Nephron progenitor cell (in vitro differentiated cells): ENCODE results near the gene ZBTB7A.

Source experiments
- DNase-seq: peaks from one replicate; pipeline ENCODE4 v3.0.0; 2021
- H3K27ac Mint-ChIP-seq: 2 replicates; pipeline ENCODE4 v1.8.0; 2021; ENCODE audit warnings: mild to moderate bottlenecking, moderate library complexity, mixed read lengths
- H3K27me3 Mint-ChIP-seq: 2 replicates; pipeline ENCODE4 v1.8.0; 2021; ENCODE audit warnings: mild to moderate bottlenecking, low read depth, mixed read lengths; ENCODE audit not compliant: poor library complexity
- H3K36me3 Mint-ChIP-seq: 2 replicates; pipeline ENCODE4 v1.8.0; 2021; ENCODE audit warnings: low read depth, mixed read lengths
- H3K4me1 Mint-ChIP-seq: 2 replicates; pipeline ENCODE4 v1.8.0; 2021; ENCODE audit warnings: mixed read lengths
- H3K4me3 Mint-ChIP-seq: 2 replicates; pipeline ENCODE4 v1.8.0; 2021; ENCODE audit warnings: mild to moderate bottlenecking, moderate library complexity, mixed read lengths
- H3K9me3 Mint-ChIP-seq: 2 replicates; pipeline ENCODE4 v1.8.0; 2021; ENCODE audit warnings: mild to moderate bottlenecking, moderate library complexity, mixed read lengths
- TF ChIP-seq, protein P1 (sequence below): fragments of 200-600 bp; sonication (generic); IDR thresholded peaks from 2 replicates; pipeline ENCODE4 v1.5.0; 2021; ENCODE audit warnings: antibody characterized with exemption

Gene ZBTB7A

DNA sequence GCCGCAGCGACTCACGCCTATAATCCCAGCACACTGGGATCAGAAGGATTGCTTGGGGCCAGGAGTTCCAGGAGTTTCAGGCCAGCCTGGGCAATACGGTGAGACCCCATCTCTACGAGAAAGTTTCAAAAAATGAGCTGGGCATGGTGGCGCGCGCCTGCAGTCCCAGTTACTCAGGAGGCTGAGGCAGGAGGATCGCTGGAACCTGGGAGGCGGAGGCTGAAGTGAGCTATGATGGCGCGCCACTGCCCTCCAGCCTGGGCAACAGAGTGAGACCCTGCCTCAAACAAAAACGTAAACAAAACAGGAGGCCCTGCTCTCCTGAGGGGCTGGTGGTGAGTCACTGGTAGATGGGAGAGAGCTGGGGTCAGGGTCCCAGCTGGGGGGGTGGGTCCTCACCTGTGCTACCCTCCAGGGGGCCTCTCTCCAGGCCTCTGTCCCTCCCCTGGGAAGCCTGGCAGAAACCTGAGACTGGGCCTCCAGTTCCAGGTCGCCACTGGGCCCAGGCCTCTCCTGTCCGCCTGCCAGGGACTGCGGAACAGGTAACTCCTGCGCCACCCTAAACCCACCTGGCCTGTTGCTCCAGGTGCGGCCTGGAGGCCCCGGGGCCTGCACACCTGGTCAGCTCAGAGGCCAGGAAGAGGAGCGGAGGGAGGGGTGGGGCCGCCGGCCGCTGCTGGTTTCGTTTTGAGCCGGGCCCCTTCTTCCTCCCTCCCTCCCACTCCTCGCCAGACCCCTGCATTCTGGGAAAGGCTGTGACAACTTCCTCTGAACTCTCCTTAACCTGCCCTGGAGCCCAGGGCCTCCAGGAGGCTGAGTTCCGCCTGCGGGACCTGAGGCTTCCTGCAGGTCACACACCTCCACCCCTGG, 17.2 kb upstream of the ZBTB7A start:
- no peak overlapping the region for H3K27ac Mint-ChIP-seq
- H3K9me3 Mint-ChIP-seq: no peaks in the 10 kb centered on the region
- TF ChIP-seq, protein P1, sequence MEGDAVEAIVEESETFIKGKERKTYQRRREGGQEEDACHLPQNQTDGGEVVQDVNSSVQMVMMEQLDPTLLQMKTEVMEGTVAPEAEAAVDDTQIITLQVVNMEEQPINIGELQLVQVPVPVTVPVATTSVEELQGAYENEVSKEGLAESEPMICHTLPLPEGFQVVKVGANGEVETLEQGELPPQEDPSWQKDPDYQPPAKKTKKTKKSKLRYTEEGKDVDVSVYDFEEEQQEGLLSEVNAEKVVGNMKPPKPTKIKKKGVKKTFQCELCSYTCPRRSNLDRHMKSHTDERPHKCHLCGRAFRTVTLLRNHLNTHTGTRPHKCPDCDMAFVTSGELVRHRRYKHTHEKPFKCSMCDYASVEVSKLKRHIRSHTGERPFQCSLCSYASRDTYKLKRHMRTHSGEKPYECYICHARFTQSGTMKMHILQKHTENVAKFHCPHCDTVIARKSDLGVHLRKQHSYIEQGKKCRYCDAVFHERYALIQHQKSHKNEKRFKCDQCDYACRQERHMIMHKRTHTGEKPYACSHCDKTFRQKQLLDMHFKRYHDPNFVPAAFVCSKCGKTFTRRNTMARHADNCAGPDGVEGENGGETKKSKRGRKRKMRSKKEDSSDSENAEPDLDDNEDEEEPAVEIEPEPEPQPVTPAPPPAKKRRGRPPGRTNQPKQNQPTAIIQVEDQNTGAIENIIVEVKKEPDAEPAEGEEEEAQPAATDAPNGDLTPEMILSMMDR: no peak
- H3K36me3 Mint-ChIP-seq: no peaks in the 10 kb centered on the region
- H3K27me3 Mint-ChIP-seq: peaks cover 6% of the 10 kb centered on the region
- no peak overlapping the region for H3K4me3 Mint-ChIP-seq
- no peak for DNase-seq
- H3K4me1 Mint-ChIP-seq: peaks cover 20% of the 10 kb centered on the region

DNA sequence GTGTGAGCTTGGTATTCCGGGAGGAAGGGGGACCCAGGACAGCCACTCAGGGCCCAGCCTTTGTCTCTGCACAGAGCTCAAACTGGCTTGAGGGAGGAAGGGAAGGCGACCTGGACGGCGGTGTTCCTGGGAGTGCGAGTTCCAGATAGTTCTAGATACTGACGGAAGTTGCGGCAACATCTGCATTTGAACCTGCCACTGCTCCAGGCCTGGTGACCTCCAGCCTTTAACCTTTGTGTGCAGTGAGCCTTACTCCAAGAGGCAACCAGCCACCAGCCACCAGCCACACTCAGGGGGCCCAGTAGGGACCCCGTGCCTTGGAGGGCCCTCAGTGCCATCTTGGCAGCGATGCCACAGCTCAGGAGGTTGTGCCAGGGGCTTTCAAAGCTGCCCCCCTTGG, 15.5 kb upstream of the ZBTB7A start:
- no peak for DNase-seq
- Mint-ChIP-seq H3K27me3 (peaks cover 12% of the 10 kb centered on the region), H3K36me3 (no peaks in the 10 kb centered on the region), H3K27ac (no peak overlapping the region), H3K4me3 (no peak overlapping the region), H3K9me3 (no peaks in the 10 kb centered on the region), H3K4me1 (peaks cover 33% of the 10 kb centered on the region)
- TF ChIP-seq, protein P1: no peak

DNA sequence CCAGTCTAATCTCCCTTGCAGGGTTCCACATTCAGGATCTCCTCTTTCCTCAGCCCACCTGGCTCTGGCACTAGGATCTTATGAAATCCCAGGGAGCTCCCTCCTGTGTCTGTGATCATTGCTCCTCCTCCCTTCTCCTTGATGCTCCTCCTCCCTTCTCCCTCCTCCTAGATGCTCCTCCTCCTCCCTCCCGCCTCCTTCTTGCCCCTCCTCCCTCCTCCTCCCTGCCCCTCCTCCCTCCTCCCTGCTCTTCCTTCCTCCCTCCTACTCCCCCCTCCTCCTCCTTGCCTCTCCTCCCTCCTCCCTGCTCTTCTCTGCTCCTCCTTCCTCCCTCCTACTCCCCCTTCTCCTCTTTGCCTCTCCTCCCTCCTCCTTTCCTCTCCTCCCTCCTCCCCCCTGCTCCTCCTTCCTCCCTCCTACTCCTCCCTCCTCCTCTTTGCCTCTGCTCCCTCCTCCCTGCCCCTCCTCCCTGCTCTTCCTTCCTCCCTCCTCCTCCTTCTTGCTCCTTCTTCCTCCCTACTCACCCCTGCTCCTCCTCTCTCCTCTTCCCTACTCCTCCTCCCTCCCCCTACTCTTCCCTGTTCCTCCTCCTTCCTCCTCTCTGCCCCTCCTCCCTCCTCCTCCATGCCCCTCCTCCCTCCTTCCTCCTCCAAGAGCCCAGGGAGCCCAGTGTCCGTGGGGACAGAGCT, 14.9 kb upstream of the ZBTB7A start:
- H3K36me3 Mint-ChIP-seq: no peaks in the 10 kb centered on the region
- no peak overlapping the region for H3K4me3 Mint-ChIP-seq
- TF ChIP-seq, protein P1: no peak
- H3K27me3 Mint-ChIP-seq: peaks cover 12% of the 10 kb centered on the region
- H3K4me1 Mint-ChIP-seq: peaks cover 34% of the 10 kb centered on the region
- DNase-seq: no peak
- no peaks in the 10 kb centered on the region for H3K9me3 Mint-ChIP-seq
- no peak overlapping the region for H3K27ac Mint-ChIP-seq

DNA sequence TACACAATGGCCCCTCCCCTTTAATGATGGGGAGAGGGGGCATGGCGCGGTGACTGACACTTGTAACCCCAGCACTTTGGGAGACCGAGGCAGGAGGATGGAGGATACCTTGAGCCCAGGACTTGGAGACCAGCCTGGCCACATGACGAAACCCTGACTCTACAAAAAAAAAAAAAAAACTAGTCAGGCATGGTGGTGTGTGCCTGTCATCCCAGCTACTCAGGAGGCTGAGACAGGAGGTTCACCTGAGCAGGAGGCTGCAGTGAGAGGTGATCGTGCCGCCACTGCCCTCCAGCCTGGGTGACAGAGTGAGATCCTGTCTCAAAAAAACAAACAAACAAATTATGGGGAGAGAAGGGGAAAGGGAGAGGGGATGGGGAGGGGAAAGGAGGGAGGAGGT, 13.8 kb upstream of the ZBTB7A start:
- TF ChIP-seq, protein P1: no peak
- Mint-ChIP-seq H3K9me3 (no peaks in the 10 kb centered on the region), H3K4me3 (no peak overlapping the region), H3K27ac (no peak overlapping the region), H3K4me1 (peaks cover 28% of the 10 kb centered on the region), H3K27me3 (peaks cover 12% of the 10 kb centered on the region), H3K36me3 (no peaks in the 10 kb centered on the region)
- DNase-seq: no peak

DNA sequence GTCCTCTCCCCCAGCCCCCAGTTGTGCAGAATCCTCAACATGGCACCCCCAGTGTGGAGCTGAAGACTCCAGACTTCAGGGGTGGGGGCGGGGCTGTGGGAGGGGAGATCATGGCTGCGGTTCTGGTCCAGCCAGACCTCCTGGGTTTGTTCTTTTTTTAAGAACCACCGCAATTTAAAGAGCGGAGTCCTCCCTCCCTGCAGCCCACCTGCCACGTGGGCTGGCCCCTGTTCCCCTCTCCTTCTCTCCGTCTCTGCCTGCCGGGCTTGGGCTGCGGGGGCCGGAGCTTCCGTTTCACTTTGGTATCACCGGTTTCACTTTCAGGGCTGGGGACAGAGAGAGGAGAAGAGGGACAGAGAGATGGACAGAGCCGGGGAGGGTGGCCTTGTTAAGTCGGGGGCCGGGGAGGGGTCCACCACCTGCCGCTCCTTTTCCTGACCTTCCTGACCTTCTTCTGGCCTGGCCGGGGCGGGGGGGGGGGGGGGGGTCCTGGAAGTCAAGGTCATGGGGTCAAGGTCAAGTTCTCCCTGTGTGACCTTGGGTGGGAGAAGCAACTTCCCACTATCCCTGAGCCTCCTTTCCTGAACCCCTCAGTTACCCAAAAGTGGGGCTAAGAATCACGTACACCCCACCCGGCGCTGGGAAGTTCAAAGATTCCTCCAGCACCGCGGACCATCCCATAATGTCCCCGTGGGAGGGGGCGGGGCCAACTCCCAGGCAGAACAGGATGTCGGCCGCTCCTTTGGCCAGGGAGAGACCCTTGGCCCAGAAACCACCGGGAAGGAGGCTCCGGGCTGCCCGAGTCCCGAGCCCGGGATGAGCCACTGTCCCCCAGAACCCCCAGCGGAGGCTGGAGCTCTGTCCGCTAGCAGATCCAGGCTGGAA, 11.3 kb upstream of the ZBTB7A start:
- Mint-ChIP-seq H3K27ac (no peak overlapping the region), H3K36me3 (no peaks in the 10 kb centered on the region), H3K27me3 (peaks cover 16% of the 10 kb centered on the region), H3K9me3 (no peaks in the 10 kb centered on the region), H3K4me3 (peak overlapping the region; percentile 52), H3K4me1 (peaks cover 27% of the 10 kb centered on the region)
- DNase-seq: peak; percentile 65
- TF ChIP-seq, protein P1: no peak
